H1 (cell line): ENCODE data around the gene ARHGEF3. TPM values are rescaled to one million over a fixed set of nuclear protein-coding genes. Genes with fewer than 3 reads are reported as not detected.

ENCODE experiments used
- CHD2 ChIP-seq: IDR thresholded peaks from 2 replicates; pipeline ENCODE4 v1.6.1; 2012; ENCODE audit warnings: low read length, improper control_type of control experiment
- CHD7 ChIP-seq: fragments of 300-600 bp; sonication (generic); IDR thresholded peaks from 2 replicates; pipeline ENCODE4 v1.7.1; 2012; ENCODE audit warnings: low read length, moderate library complexity, mild to moderate bottlenecking, inconsistent platforms; ENCODE audit not compliant: insufficient replicate concordance
- CREB1 ChIP-seq: IDR thresholded peaks from 2 replicates; pipeline ENCODE4 v1.6.1; 2012; ENCODE audit warnings: inconsistent platforms
- FOSL1 ChIP-seq: IDR thresholded peaks from 2 replicates; pipeline ENCODE4 v1.6.1; 2011; ENCODE audit warnings: mild to moderate bottlenecking, low read depth, low read length, moderate library complexity; ENCODE audit not compliant: insufficient read depth
- GTF2F1 ChIP-seq: IDR thresholded peaks from 2 replicates; pipeline ENCODE4 v1.6.1; 2012; ENCODE audit warnings: low read depth, low read length, improper control_type of control experiment, borderline replicate concordance
- JUND ChIP-seq: IDR thresholded peaks from 2 replicates; pipeline ENCODE4 v1.6.1; 2011; ENCODE audit warnings: mild to moderate bottlenecking, improper control_type of control experiment, low read length
- KDM1A ChIP-seq: fragments of 200-600, 300-600 bp; sonication (generic); IDR thresholded peaks from 2 replicates; pipeline ENCODE4 v1.7.1; 2016; ENCODE audit warnings: mild to moderate bottlenecking, low read length, borderline replicate concordance
- KDM5A ChIP-seq: fragments of 200-600 bp; IDR thresholded peaks from 2 replicates; pipeline ENCODE4 v1.7.1; 2012; ENCODE audit warnings: mild to moderate bottlenecking, low read length, inconsistent platforms, mixed read lengths
- RXRA ChIP-seq: IDR thresholded peaks from 2 replicates; pipeline ENCODE4 v1.6.1; 2011; ENCODE audit warnings: low read depth, mild to moderate bottlenecking, low read length, moderate library complexity; ENCODE audit not compliant: insufficient read depth
- TAF1 ChIP-seq: IDR thresholded peaks from 2 replicates; pipeline ENCODE4 v1.6.1; 2011; ENCODE audit warnings: mild to moderate bottlenecking, low read depth, low read length
- TBP ChIP-seq: IDR thresholded peaks from 2 replicates; pipeline ENCODE4 v1.6.1; 2011; ENCODE audit warnings: low read depth, low read length, improper control_type of control experiment
- TEAD4 ChIP-seq: IDR thresholded peaks from 2 replicates; pipeline ENCODE4 v1.6.1; 2012; ENCODE audit warnings: low read depth, low read length, inconsistent platforms, mixed read lengths
- ZNF274 ChIP-seq: IDR thresholded peaks from 2 replicates; pipeline ENCODE4 v1.7.0; 2012; ENCODE audit warnings: low read length, borderline replicate concordance; ENCODE audit errors: extremely low read depth
- polyA plus RNA-seq, 7 experiments: library from polyadenylated mRNA; depleted of rRNA in 3 of 7; stranded (reverse) in 5 of 7; unstranded in 2 of 7; fragments of >200 nt in 5 of 7; fragments of 200-250 nt in 2 of 7; gene quantifications; 1 replicate in 5 of 7; 2 replicates in 1 of 7; 4 replicates in 1 of 7; pipeline versions ENCODE4 v1.2.1 to v1.2.3, GENCODE V29; 2011 to 2013; ENCODE audit warnings: missing spikeins in 2 of 7, mixed read lengths in 2 of 7
- total RNA-seq: library from RNA; stranded (reverse); fragmentation: NEBNext Ultra II Directional; extraction: Animal tissue kit (Norgen Biotek cat#: 25700); gene quantifications from 2 replicates; pipeline ENCODE4 v1.2.1, GENCODE V29; 2021

The ARHGEF3 gene
- total and polyA plus RNA-seq, 2 of the 8 experiments (the other 6 are each of a cell fraction or from before 2014, with no cell fraction given), result 2.8 to 6.0 TPM

DNA sequence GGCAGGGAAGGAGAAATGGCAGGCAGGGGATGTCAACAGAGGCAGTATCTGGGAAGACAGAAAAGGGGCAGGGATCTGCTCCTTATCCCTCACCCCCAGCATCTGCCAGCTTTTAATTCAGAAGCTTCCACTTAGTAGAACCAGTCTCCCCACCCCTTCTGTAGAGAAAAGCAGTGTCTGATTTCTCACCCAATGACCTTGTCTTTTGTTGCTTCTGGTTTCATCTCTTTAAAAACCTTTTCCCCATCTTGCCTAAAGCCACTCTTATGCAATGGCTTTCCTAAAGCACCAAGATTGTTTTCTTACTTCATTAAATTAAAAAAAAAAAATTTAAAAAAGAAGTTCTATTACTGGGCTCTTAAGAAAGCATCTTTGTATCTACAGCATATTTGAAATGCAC lies 27.8 kb downstream of the ARHGEF3 start (continued):
- TF ChIP-seq CHD7 (no peak), TAF1 (no peak), GTF2F1 (no peak), TEAD4 (no peak), FOSL1 (no peak), CREB1 (no peak), KDM5A (no peak), CHD2 (no peak), JUND (no peak), RXRA (no peak), KDM1A (no peak), ZNF274 (no peak), TBP (no peak)
